Stimulated activated naive CD8-positive, alpha-beta T cell treated with anti-CD3 and anti-CD28 coated beads, Interleukin-15, Interleukin-2, amounts not matched to agents 100 U/mL and 50 U/mL, for 24 hours (primary cell): ENCODE measurements around the gene GLS2.
"Not testable (repeated sequence)": the region's sequence is repeated elsewhere in the genome, so short reads cannot be mapped to it uniquely, and the experiment has no call there.

Source experiments
- ATAC-seq: fragments of 150-1000 bp; cut with Tn5 transposase; one replicate; pipeline ENCODE4 v1.10.0; 2021
- DNase-seq: peaks from one replicate; pipeline ENCODE4 v3.0.0; 2021

The GLS2 gene

GRCh38 chr12:56493409-56494105 is 5.6 kb upstream of the GLS2 start:
- DNase-seq, ATAC-seq: not testable (repeated sequence)

- DNase-seq, result no peak
- no peak for ATAC-seq
These were observed 2.4 kb upstream of the GLS2 start for GRCh38 chr12:56490360-56490759.

- peak; percentile 37 for DNase-seq
- peak; percentile 50 for ATAC-seq
These were observed 417 bp downstream of the GLS2 start for GRCh38 chr12:56487448-56488040.

- ATAC-seq (no peak), DNase-seq (no peak)
These were observed 1.3 kb downstream of the GLS2 start for GRCh38 chr12:56486694-56487093.

GRCh38 chr12:56484566-56484965 is 3.4 kb downstream of the GLS2 start:
- ATAC-seq, result no peak
- DNase-seq, result no peak

- DNase-seq (no peak), ATAC-seq (no peak)
These were observed 8.3 kb downstream of the GLS2 start for GRCh38 chr12:56479625-56480024.

GRCh38 chr12:56477521-56478225 is 10.3 kb downstream of the GLS2 start:
- no peak for ATAC-seq
- DNase-seq, result no peak

GRCh38 chr12:56476972-56477432 is 11.0 kb downstream of the GLS2 start:
- DNase-seq, result no peak
- no peak for ATAC-seq

GRCh38 chr12:56476143-56476542 is 11.8 kb downstream of the GLS2 start:
- no peak for ATAC-seq
- no peak for DNase-seq

GRCh38 chr12:56474389-56474788 is 13.6 kb downstream of the GLS2 start:
- ATAC-seq, result no peak
- no peak for DNase-seq

GRCh38 chr12:56469007-56469930 is 18.7 kb downstream of the GLS2 start:
- peak; percentile 28 for DNase-seq
- no peak for ATAC-seq

- DNase-seq, result peak; percentile 95
- peak; percentile 97 for ATAC-seq
These were observed 19.6 kb downstream of the GLS2 start, which contains the start of gene SPRYD4 for GRCh38 chr12:56468216-56469006. Gene SPRYD4 (plus strand): TSS chr12:56468578. CDS start chr12:56468592, 14 bp downstream.

- DNase-seq (no peak), ATAC-seq (no peak)
These were observed 25.4 kb downstream of the GLS2 start for GRCh38 chr12:56462565-56462964.

- no peak for DNase-seq
- ATAC-seq, result no peak
These were observed 26.5 kb downstream of the GLS2 start for GRCh38 chr12:56461235-56462159.

GRCh38 chr12:56457817-56458216 is 30.1 kb downstream of the GLS2 start:
- no peak for DNase-seq
- ATAC-seq, result no peak

- ATAC-seq (no peak), DNase-seq (no peak)
These were observed 33.4 kb downstream of the GLS2 start, which contains the start of gene MIP for GRCh38 chr12:56454557-56454956. Gene MIP (minus strand): TSS chr12:56454657. CDS start chr12:56454613, 44 bp downstream.

- ATAC-seq (no peak), DNase-seq (no peak)
These were observed 36.8 kb downstream of the GLS2 start for GRCh38 chr12:56451147-56451546.

GRCh38 chr12:56450241-56450640 is 37.7 kb downstream of the GLS2 start:
- ATAC-seq (no peak), DNase-seq (no peak)

- ATAC-seq, result no peak
- no peak for DNase-seq
These were observed 38.4 kb downstream of the GLS2 start for GRCh38 chr12:56449622-56449984.
